ENCODE results near the gene NDUFB11. TPM values are rescaled to one million over a fixed set of nuclear protein-coding genes. Genes with fewer than 3 reads are reported as not detected.

Gene NDUFB11
- total RNA-seq: 65.2 and 79.8 TPM in 2 replicates
- polyA plus RNA-seq: 88.0 and 110 TPM in 2 replicates
- polyA plus RNA-seq (2011; cell fraction: cytosol; rRNA removed): 71.6 and 73.6 TPM in 2 replicates
- 19.5 and 26.8 TPM in 2 replicates for polyA plus RNA-seq (2011; cell fraction: nucleus; rRNA removed)
- polyA plus RNA-seq (2012): 49.1 and 77.0 TPM in 2 replicates
- 39.8 and 42.4 TPM in 2 replicates for polyA minus RNA-seq
- polyA minus RNA-seq (2011; cell fraction: cytosol; rRNA and poly(A)+ RNA removed): 154 TPM
- 5.5 and 6.3 TPM in 2 replicates for polyA minus RNA-seq (2011; cell fraction: nucleus; rRNA and poly(A)+ RNA removed)
- percentile 58 among the genes with signal in this experiment for Bru-seq, nascent RNA
- BruChase-seq, experiment 1, labeled RNA remaining after a 6-hour chase: percentile 84 among the genes with signal in this experiment
- percentile 60 among the genes with signal in this experiment for BruChase-seq, experiment 2, labeled RNA remaining after a 2-hour chase
- long read RNA-seq, transcript NDUFB11-201 (3 exons, 948 nt): minor isoform, 110 of 424 reads
- long read RNA-seq, transcript NDUFB11-202 (3 exons, 1,388 nt): major isoform, 313 of 424 reads
- long read RNA-seq, partial matches to known transcripts: 0 of 424 reads
- long read RNA-seq, other reads (novel, unspliced or antisense): 1 of 424 reads

DNA sequence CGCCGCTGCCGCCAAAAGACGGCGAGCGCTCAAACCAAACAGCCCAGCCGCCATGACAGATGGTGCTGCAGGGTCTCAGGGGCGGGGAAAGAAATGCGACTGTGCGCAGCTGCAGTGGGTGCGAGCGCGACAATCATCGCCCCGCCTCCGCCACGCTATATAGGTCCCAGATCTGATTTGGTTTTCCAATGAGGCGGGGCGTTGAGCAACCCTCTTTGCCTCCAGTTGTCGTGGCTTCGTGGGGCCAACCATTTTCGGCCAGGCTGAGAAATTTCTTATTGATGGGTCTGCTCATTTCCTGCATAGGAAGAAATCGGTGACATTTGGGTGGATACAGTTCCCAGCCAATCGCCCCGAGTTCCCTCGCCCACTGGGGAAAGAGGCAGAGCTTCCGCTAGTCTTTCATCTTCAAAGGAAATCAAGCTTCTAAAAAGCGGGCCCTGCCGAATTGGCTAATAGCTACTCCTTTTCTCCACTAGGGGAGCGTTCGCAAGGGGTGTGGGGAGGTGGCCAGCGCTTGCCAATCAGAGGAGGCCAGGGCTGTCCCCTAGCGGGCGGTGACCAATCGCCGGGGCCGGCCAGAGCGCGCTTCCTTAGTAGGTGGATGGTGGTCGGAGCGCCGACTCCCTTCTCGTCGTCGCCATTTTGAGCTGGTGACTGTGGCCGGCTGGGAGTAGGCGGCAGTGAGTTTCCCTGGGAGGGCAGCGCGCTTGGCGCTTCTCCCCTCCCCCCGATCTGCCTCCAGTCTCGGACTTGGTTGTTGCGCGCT, at the start of gene NDUFB11, which contains the start of gene RBM10:
NDUFB11 (minus strand) TSS at position 77 of the 769 bp plus-strand sequence; CDS start at position 54, 23 bp downstream.
RBM10 (plus strand) TSS at position 596 of the 769 bp plus-strand sequence. CDS start 2,261 bp downstream, outside the sequence.
- DNase-seq (ENCODE audit: low read depth, low spot score): peak; percentile 94
- Histone ChIP-seq H3K4me1 (ENCODE audit: control insufficient read depth, extremely low read depth, insufficient read depth, low read length) (peaks cover 17% of the 10 kb centered on the region), H3K36me3 (ENCODE audit: control insufficient read depth in 2 of 2, extremely low read depth in 1 of 2, insufficient read depth in 2 of 2, low read length in 2 of 2) (peaks cover 0 to 7% of the 10 kb centered on the region in 2 experiments), H3K27ac (ENCODE audit: insufficient read depth, low read depth, low read length) (peak within 1 kb of the TSS; percentile 70), H3K9me1 (replicated peaks; ENCODE audit: control insufficient read depth, extremely low read depth, insufficient read depth, low read length) (no peaks in the 10 kb centered on the region), H3K9ac (replicated peaks; ENCODE audit: extremely low read depth, insufficient read depth, low read length) (peak within 1 kb of the TSS; percentile 86), H2AFZ (ENCODE audit: low read depth, low read length) (peak within 1 kb of the TSS; percentile 51), H3K9me3 (replicated peaks; ENCODE audit: control insufficient read depth, insufficient read depth, low read length) (no peaks in the 10 kb centered on the region), H4K20me1 (replicated peaks; ENCODE audit: control insufficient read depth, extremely low read depth, insufficient read depth, low read length) (no peaks in the 10 kb centered on the region), H3K27me3 (ENCODE audit: control insufficient read depth in 2 of 2, insufficient read depth in 2 of 2, low read length in 2 of 2) (no peaks in the 10 kb centered on the region), H3K79me2 (ENCODE audit: control insufficient read depth, insufficient read depth, low read length) (peaks cover 56% of the 10 kb centered on the region), H3K4me3 (replicated peaks in 1 of 3; ENCODE audit: insufficient read depth in 1 of 3, low read depth in 1 of 3, low read length in 3 of 3) (peak within 1 kb of the TSS; percentile 86 to 98 (median 92)), H3K4me2 (ENCODE audit: insufficient read depth, low read length) (peak within 1 kb of the TSS; percentile 87)
- TF ChIP-seq MYC (IDR thresholded peaks at IDR 0.05; ENCODE audit: low read depth, low read length) (no peak), POLR2AphosphoS5 (IDR thresholded peaks at IDR 0.05; ENCODE audit: insufficient read depth, low read depth, low read length) (peak; percentile 70), CTCF (IDR thresholded peaks at IDR 0.05; ENCODE audit: extremely low read depth in 1 of 2, insufficient read depth in 1 of 2, low read depth in 1 of 2, low read length in 2 of 2) (peak; percentile 52 to 61), FOS (IDR thresholded peaks at IDR 0.05; ENCODE audit: borderline replicate concordance, insufficient read depth, low read length) (no peak), MAX (IDR thresholded peaks at IDR 0.05; ENCODE audit: insufficient read depth, insufficient read length) (no peak), EZH2 (IDR thresholded peaks at IDR 0.05; ENCODE audit: borderline replicate concordance, low read depth, low read length, severe bottlenecking) (no peak), JUN (IDR thresholded peaks at IDR 0.05; ENCODE audit: borderline replicate concordance, insufficient read depth, insufficient read length, low read depth) (no peak), POLR2A (IDR thresholded peaks at IDR 0.05; ENCODE audit: low read depth, low read length) (peak; percentile 69), GATA2 (IDR thresholded peaks at IDR 0.05; ENCODE audit: insufficient read depth, insufficient read length, low read depth, low read length) (no peak)
- BruUV-seq (replicated peaks): no TSS peak
- ChIA-PET POLR2A (interaction anchor here (0.6 to 1.6 kb wide), 2 partner anchors 9 to 385 kb away, joined by 3 to 4 read pairs; no protein-coding TSS in a partner anchor), CTCF (interaction anchor here (0.9 to 1.3 kb wide), 4 partner anchors 10 to 73 kb away, joined by 3 to 11 read pairs (median 4); no protein-coding TSS in a partner anchor)
- intact Hi-C loops (cut with micrococcal nuclease) (loop anchor here (1.0 kb wide), 1 partner anchor 16 kb away; no protein-coding TSS in a partner anchor), dilution Hi-C loops (cut with MboI; ENCODE audit: extremely low pct_ligation_motif_present, low sequenced_read_pairs) (no loop called here)
- peak; percentile 100 for FAIRE-seq
